Upper lobe of right lung (tissue), 1 donor: Measurements from ENCODE around the gene GPC5. TPM values are rescaled to one million over a fixed set of nuclear protein-coding genes. Genes with fewer than 3 reads are reported as not detected.
A peak's percentile ranks its signal among the peaks of the same experiment; 100 is the strongest.
"Not testable (repeated sequence)": the region's sequence is repeated elsewhere in the genome, so short reads cannot be mapped to it uniquely, and the experiment has no call there.

Experiments
- ATAC-seq: fragments of 200-7000 bp; cut with Tn5 transposase; one replicate; pipeline ENCODE4 v1.9.1; 2020; ENCODE audit warnings: mild to moderate bottlenecking, moderate library complexity
- DNase-seq: peaks from one replicate; pipeline ENCODE4 v3.0.0-alpha.2; 2020
- H3K27ac ChIP-seq: fragments of 200-600 bp; one replicate; pipeline ENCODE4 v1.8.0; 2022
- H3K27me3 ChIP-seq: fragments of 200-600 bp; one replicate; pipeline ENCODE4 v1.8.0; 2022; ENCODE audit warnings: mild to moderate bottlenecking
- H3K36me3 ChIP-seq: fragments of 200-600 bp; one replicate; pipeline ENCODE4 v1.8.0; 2022
- H3K4me1 ChIP-seq: fragments of 200-600 bp; one replicate; pipeline ENCODE4 v1.8.0; 2022
- H3K4me3 ChIP-seq: fragments of 200-600 bp; one replicate; pipeline ENCODE4 v1.8.0; 2022; ENCODE audit warnings: mild to moderate bottlenecking
- H3K9me3 ChIP-seq: fragments of 200-600 bp; one replicate; pipeline ENCODE4 v1.8.0; 2022
- CTCF ChIP-seq: fragments of 200-600 bp; IDR thresholded peaks from one replicate; pipeline ENCODE4 v1.8.0; 2022; ENCODE audit warnings: antibody characterized with exemption
- intact Hi-C: fragments of 100-400 bp; cut with DNase I; formaldehyde crosslinking; loops from one replicate; pipeline ENCODE4 v1.11.0; 2022
- total RNA-seq: library from RNA; stranded (reverse); fragmentation: NEBNext Ultra II Directional; extraction: Animal tissue kit (Norgen Biotek cat#: 25700); gene quantifications from one replicate; pipeline ENCODE4 v1.2.1, GENCODE V29; 2021
- donor health status: DM: no; HTN: yes; CAD: no; lungs with severe emphysema.

Gene GPC5
- total RNA-seq, 1 donor from 2014 or later = 8.1 TPM

DNA sequence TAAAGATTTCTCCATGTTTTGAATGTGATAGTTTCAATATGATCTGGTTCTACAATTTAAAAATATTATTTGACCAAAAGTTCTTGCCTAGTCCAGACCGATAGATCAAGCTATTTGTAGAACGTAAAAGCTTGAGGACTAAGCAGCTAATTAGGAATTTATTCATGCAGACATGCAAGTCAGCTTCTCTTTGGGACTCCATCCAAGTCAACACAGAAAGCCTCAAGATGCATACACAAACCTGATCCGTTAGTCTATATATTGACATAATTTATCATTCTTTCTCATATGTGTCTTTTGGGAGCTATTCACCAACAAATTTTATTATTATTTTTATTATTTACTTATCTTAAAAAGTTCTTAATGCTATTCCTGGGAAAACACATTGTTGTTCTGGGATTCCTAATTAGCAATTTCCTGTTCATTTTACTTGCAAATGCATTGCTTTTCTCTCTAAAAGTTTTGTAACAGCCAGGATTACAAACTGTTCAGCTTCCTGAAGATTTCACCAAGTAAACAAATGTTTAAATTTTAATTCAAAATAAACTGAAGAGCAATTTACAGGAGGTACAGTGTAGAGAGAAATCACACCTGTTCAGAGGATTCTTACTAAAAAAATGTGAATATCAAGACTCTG lies 375.3 kb downstream of the GPC5 start:
- H3K9me3 ChIP-seq = no peaks in the 10 kb centered on the region
- ATAC-seq = no peak
- intact Hi-C loops = no loop called here
- H3K27me3 ChIP-seq = no peaks in the 10 kb centered on the region
- DNase-seq = no peak
- no peak overlapping the region for H3K4me3 ChIP-seq
- no peaks in the 10 kb centered on the region for H3K4me1 ChIP-seq
- TF ChIP-seq CTCF = no peak
- no peak overlapping the region for H3K27ac ChIP-seq
- H3K36me3 ChIP-seq = no peaks in the 10 kb centered on the region

- no peak overlapping the region for H3K4me3 ChIP-seq
- ATAC-seq = no peak
- TF ChIP-seq CTCF = no peak
- no peaks in the 10 kb centered on the region for H3K4me1 ChIP-seq
- H3K9me3 ChIP-seq = no peaks in the 10 kb centered on the region
- H3K27ac ChIP-seq = no peak overlapping the region
- no peaks in the 10 kb centered on the region for H3K27me3 ChIP-seq
- intact Hi-C loops = no loop called here
- no peaks in the 10 kb centered on the region for H3K36me3 ChIP-seq
- no peak for DNase-seq
Observed at GRCh38 chr13:91774397-91774796, 376.0 kb downstream of the GPC5 start.

DNA sequence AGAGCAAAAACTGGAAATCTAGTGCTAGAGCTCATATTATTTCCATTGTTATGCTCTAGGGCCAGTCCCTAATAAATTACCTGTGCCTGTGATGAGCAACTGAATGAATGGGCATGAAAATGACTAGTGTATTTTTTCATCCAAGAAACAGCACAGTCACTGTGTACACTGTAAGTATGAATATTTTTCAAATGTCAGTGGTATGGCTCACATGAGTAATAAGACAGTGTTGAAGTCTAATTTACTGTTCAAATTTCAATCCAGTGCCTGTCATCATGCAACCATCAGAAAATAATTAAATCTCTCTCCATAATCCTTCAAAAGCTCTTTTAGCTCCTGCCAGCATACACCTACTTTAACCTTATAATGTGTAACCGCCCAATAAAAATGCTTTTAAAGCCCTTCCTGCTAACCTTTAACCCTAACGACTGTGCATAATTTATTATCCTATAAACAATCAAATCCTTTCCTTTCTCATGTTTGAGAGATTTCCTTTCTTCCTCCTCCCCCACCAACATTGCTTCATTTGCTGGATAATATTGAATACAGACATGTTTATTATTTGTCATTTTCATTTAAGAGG lies 378.3 kb downstream of the GPC5 start:
- no peak overlapping the region for H3K4me3 ChIP-seq
- no peak for DNase-seq
- no peak for ATAC-seq
- no peaks in the 10 kb centered on the region for H3K27me3 ChIP-seq
- no peaks in the 10 kb centered on the region for H3K9me3 ChIP-seq
- intact Hi-C loops = no loop called here
- no peaks in the 10 kb centered on the region for H3K4me1 ChIP-seq
- H3K36me3 ChIP-seq = no peaks in the 10 kb centered on the region
- TF ChIP-seq CTCF = no peak
- no peak overlapping the region for H3K27ac ChIP-seq

DNA sequence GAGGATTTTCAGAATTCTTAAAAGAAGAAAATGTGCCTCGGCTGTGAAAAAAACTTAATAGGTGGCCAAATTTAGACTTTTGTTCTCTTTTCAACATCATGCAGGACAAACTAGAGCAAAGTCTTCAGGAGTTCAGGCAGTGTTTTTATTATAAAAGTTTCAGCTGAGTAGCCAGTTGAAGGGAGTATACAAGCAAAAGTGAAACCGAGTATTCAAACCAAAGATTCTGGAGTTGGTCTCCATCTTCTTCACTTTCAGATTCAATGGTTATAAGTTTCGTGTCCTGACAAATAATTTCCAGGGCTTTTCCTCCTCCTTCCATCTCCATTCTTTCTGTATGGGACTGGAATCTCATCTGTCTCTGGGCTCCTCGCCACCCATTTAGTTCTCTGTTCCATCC lies 379.7 kb downstream of the GPC5 start:
- H3K36me3 ChIP-seq = no peaks in the 10 kb centered on the region
- H3K9me3 ChIP-seq = no peaks in the 10 kb centered on the region
- no peaks in the 10 kb centered on the region for H3K4me1 ChIP-seq
- DNase-seq = no peak
- no peak for TF ChIP-seq CTCF
- intact Hi-C loops = no loop called here
- H3K27ac ChIP-seq = no peak overlapping the region
- H3K4me3 ChIP-seq = no peak overlapping the region
- no peaks in the 10 kb centered on the region for H3K27me3 ChIP-seq
- no peak for ATAC-seq

- not testable (repeated sequence) for DNase-seq
Observed at GRCh38 chr13:91781982-91782691, 383.7 kb downstream of the GPC5 start.

More at GRCh38 chr13:91781982-91782691, 383.7 kb downstream of the GPC5 start:
- H3K4me3 ChIP-seq, H3K27ac ChIP-seq, H3K27me3 ChIP-seq, H3K9me3 ChIP-seq, H3K36me3 ChIP-seq, ATAC-seq, intact Hi-C loops, H3K4me1 ChIP-seq: not testable (repeated sequence)
- TF ChIP-seq CTCF = peak; percentile 5
